ENCODE results near the gene COL28A1. TPM values are rescaled to one million over a fixed set of nuclear protein-coding genes. Genes with fewer than 3 reads are reported as not detected.
"Not testable (repeated sequence)": the region's sequence is repeated elsewhere in the genome, so short reads cannot be mapped to it uniquely, and the experiment has no call there.

COL28A1 gene
- total RNA-seq, 1 donor from 2014 or later, result 0.16 TPM

GRCh38 chr7:7414791-7415603 is 120.7 kb downstream of the COL28A1 start:
- H3K4me1 Mint-ChIP-seq, result peaks cover 10% of the 10 kb centered on the region
- CTCF ChIA-PET, result no interaction called here
- no peak for ATAC-seq (ENCODE audit: low read depth)

DNA sequence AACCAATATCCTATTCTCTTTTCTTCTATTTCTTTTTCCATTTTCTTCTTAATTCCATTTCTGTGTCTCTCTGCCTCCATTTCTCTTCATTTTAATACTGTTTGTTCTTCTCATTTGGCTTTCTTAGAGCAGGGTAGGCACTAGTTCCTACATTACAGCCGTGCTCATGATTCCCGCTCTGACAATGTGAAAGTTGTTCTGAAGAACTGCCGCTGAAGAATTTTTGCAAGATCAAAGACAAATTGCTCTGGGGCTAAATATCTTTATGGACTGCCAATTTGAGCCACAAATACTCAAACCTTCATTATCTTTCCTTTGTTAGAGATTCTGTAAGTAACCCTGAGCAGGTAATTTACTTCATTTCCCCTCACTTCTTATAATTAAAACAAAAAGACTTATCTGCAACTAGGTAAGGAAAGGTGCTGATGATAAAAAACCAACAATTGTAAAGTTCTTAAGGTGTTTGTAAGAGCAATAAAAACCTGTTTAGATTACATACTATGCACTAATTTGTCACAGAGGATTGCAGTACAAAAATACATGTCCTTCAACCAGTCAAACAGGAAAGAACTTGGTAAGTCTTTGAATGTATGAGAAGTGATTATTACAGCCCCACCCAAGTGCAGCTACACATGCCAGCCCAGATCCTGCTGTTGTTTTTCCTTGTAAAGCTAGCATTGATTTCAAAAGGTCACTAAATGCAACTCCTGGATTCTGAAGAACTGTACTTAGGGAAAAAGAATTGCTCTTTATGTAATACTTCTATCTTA is 127.5 kb downstream of the COL28A1 start:
- peaks cover 2% of the 10 kb centered on the region for H3K36me3 Mint-ChIP-seq (ENCODE audit: low read depth)
- ChIA-PET CTCF (no interaction called here), POLR2A (no interaction called here)
- H3K9me3 Mint-ChIP-seq, result peaks cover 13% of the 10 kb centered on the region
- intact Hi-C loops (cut with micrococcal nuclease), result no loop called here
- no peak overlapping the region for H3K27ac Mint-ChIP-seq
- DNase-seq (no peak), ATAC-seq (ENCODE audit: low read depth) (no peak)
- TF ChIP-seq CTCF (IDR thresholded peaks at IDR 0.05), result no peak
- no peak overlapping the region for H3K4me3 Mint-ChIP-seq
- no peaks in the 10 kb centered on the region for H3K4me1 Mint-ChIP-seq
- peaks cover 7% of the 10 kb centered on the region for H3K27me3 Mint-ChIP-seq

More at GRCh38 chr7:7414791-7415603, 120.7 kb downstream of the COL28A1 start:
- Mint-ChIP-seq H3K27me3 (peaks cover 7% of the 10 kb centered on the region), H3K27ac (no peak overlapping the region), H3K9me3 (no peaks in the 10 kb centered on the region), H3K4me3 (no peak overlapping the region), H3K36me3 (ENCODE audit: low read depth) (no peaks in the 10 kb centered on the region)
- intact Hi-C loops (cut with micrococcal nuclease), result no loop called here
- DNase-seq, result no peak
- TF ChIP-seq CTCF (IDR thresholded peaks at IDR 0.05), result no peak
- POLR2A ChIA-PET, result no interaction called here

DNA sequence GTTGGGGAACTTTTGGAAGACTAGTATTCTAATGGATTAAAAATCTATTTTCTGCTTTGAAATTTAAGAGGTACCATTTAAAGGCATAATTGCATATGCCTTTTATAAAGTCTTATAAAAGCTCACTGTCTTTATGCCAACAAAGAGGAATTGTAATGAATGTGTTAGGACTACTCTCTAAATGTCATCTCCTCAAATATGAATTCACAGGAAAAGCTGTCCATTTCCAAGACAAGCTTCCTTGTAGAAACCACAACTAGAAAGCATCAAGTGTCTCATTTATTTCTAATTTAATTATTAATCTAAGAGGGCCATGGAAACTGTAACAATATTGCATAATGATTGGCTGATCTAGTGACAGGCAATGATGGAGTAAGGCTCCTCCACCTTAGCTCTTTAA is 130.2 kb downstream of the COL28A1 start:
- no peak for TF ChIP-seq CTCF (IDR thresholded peaks at IDR 0.05)
- CTCF ChIA-PET, result no interaction called here
- no peaks in the 10 kb centered on the region for H3K4me1 Mint-ChIP-seq
- no peak for ATAC-seq (ENCODE audit: low read depth)
- no peak overlapping the region for H3K27ac Mint-ChIP-seq
- intact Hi-C loops (cut with micrococcal nuclease), result no loop called here
- peaks cover 4% of the 10 kb centered on the region for H3K27me3 Mint-ChIP-seq
- H3K9me3 Mint-ChIP-seq, result peaks cover 13% of the 10 kb centered on the region
- peaks cover 2% of the 10 kb centered on the region for H3K36me3 Mint-ChIP-seq (ENCODE audit: low read depth)
- POLR2A ChIA-PET, result no interaction called here
- no peak overlapping the region for H3K4me3 Mint-ChIP-seq
- DNase-seq, result no peak

- TF ChIP-seq CTCF (IDR thresholded peaks at IDR 0.05), result no peak
- no peak overlapping the region for H3K27ac Mint-ChIP-seq
- H3K4me1 Mint-ChIP-seq, result no peaks in the 10 kb centered on the region
- intact Hi-C loops (cut with micrococcal nuclease), result no loop called here
- DNase-seq, result no peak
- ChIA-PET POLR2A (no interaction called here), CTCF (no interaction called here)
- no peaks in the 10 kb centered on the region for H3K36me3 Mint-ChIP-seq (ENCODE audit: low read depth)
- no peak overlapping the region for H3K4me3 Mint-ChIP-seq
- H3K9me3 Mint-ChIP-seq, result no peaks in the 10 kb centered on the region
- peaks cover 6% of the 10 kb centered on the region for H3K27me3 Mint-ChIP-seq
- ATAC-seq (ENCODE audit: low read depth), result no peak
These were observed 136.0 kb downstream of the COL28A1 start for GRCh38 chr7:7399707-7400106.

DNA sequence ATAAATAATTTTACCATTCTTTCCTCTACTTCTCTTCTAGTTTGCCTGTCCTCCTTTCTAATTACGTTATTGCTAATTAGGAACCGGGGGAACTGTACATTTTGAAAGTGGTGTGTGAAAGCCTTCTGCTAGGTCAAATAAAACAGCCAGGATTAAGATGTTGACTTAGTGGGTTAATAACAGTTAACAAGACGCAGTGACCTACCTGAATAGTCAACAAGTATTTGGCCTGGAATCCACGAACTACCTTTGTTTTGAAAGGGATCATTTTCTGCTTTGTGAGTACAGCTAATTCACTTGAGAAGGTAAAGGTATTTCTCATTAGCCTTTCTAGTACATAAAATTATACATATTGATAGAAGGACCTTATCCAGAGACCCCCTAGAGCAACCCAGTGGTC is 139.9 kb downstream of the COL28A1 start:
- H3K9me3 Mint-ChIP-seq, result peaks cover 11% of the 10 kb centered on the region
- ChIA-PET POLR2A (no interaction called here), CTCF (interaction anchor here (0.7 kb wide), 1 partner anchor 10 kb away, joined by 3 read pairs; no protein-coding TSS in a partner anchor)
- TF ChIP-seq CTCF (IDR thresholded peaks at IDR 0.05), result no peak
- intact Hi-C loops (cut with micrococcal nuclease), result no loop called here
- H3K27ac Mint-ChIP-seq, result no peak overlapping the region
- H3K4me3 Mint-ChIP-seq, result no peak overlapping the region
- peaks cover 3% of the 10 kb centered on the region for H3K36me3 Mint-ChIP-seq (ENCODE audit: low read depth)
- peaks cover 17% of the 10 kb centered on the region for H3K27me3 Mint-ChIP-seq
- ATAC-seq (ENCODE audit: low read depth) (no peak), DNase-seq (no peak)
- no peaks in the 10 kb centered on the region for H3K4me1 Mint-ChIP-seq

GRCh38 chr7:7388164-7388563 is 147.5 kb downstream of the COL28A1 start:
- H3K27ac Mint-ChIP-seq; CTCF ChIA-PET; intact Hi-C loops (cut with micrococcal nuclease); H3K4me3 Mint-ChIP-seq; H3K4me1 Mint-ChIP-seq; DNase-seq; H3K36me3 Mint-ChIP-seq (ENCODE audit: low read depth); ATAC-seq (ENCODE audit: low read depth); POLR2A ChIA-PET: not testable (repeated sequence)
- Mint-ChIP-seq H3K9me3 (peaks cover 17% of the 10 kb centered on the region), H3K27me3 (peaks cover 12% of the 10 kb centered on the region)
